Measurements from ENCODE around the gene PLD3.

DNA sequence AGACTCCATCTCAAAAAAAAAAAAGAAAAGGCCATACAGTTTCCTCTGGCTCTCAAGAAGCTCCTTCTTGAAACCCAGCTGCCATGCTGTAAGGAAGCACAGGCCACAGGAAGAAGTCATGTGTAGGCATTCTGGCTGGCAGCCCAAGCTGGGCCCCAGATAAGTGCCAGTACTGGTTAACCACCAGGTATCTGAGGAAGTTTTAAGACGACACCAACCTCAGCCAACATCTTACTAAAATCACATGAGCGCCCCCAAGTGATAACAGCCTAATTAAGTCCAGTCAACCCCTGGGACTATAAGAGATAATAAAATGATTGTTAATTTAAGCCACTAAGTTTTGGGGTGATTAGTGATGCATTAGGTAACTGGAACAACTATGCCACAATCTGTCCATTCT, 36.0 kb upstream of the PLD3 start:
- TF ChIP-seq CTCF (IDR thresholded peaks at IDR 0.05), result peak; percentile 7
- no peak for TF ChIP-seq EZH2 (IDR thresholded peaks at IDR 0.05)
